H9 (cell line): ENCODE data around the gene PARD6G. TPM values are rescaled to one million over a fixed set of nuclear protein-coding genes. Genes with fewer than 3 reads are reported as not detected.
A peak's percentile ranks its signal among the peaks of the same experiment; 100 is the strongest.

Experiments
- DNase-seq: peaks from one replicate; pipeline ENCODE4 v3.0.0-alpha.2; 2017
- H2AFZ ChIP-seq: one replicate; pipeline ENCODE4 v1.6.1; 2013; ENCODE audit warnings: mild to moderate bottlenecking, low read length, control low read depth, moderate library complexity
- H2AK5ac ChIP-seq: 2 replicates; pipeline ENCODE4 v1.6.1; 2013; ENCODE audit warnings: low read length, control low read depth, mixed read lengths; ENCODE audit not compliant: insufficient read length
- H2BK120ac ChIP-seq: one replicate; pipeline ENCODE4 v1.6.1; 2013; ENCODE audit warnings: low read depth, mild to moderate bottlenecking, low read length, control low read depth, inconsistent platforms; ENCODE audit not compliant: poor library complexity, severe bottlenecking
- H2BK12ac ChIP-seq: 2 replicates; pipeline ENCODE4 v1.6.1; 2013; ENCODE audit warnings: low read length, control low read depth, mixed read lengths, low read depth; ENCODE audit not compliant: insufficient read length
- H2BK15ac ChIP-seq: 2 replicates; pipeline ENCODE4 v1.6.1; 2013; ENCODE audit warnings: low read depth, low read length, control low read depth
- H2BK20ac ChIP-seq: one replicate; pipeline ENCODE4 v1.6.1; 2013; ENCODE audit warnings: low read depth, mild to moderate bottlenecking, low read length, control low read depth, inconsistent platforms; ENCODE audit not compliant: poor library complexity, severe bottlenecking
- H2BK5ac ChIP-seq: 2 replicates; pipeline ENCODE4 v1.6.1; 2013; ENCODE audit warnings: low read length, control low read depth, mixed read lengths; ENCODE audit not compliant: insufficient read length
- H3K14ac ChIP-seq: 2 replicates; pipeline ENCODE4 v1.6.1; 2013; ENCODE audit warnings: low read length, control low read depth; ENCODE audit not compliant: insufficient read depth
- H3K18ac ChIP-seq: 2 replicates; pipeline ENCODE4 v1.6.1; 2013; ENCODE audit warnings: low read depth, mild to moderate bottlenecking, mixed read lengths, low read length, control low read depth; ENCODE audit not compliant: insufficient read length
- H3K23ac ChIP-seq: 2 replicates; pipeline ENCODE4 v1.6.1; 2013; ENCODE audit warnings: low read length, control low read depth, mixed read lengths, low read depth; ENCODE audit not compliant: insufficient read length
- H3K23me2 ChIP-seq: 2 replicates; pipeline ENCODE4 v1.6.1; 2013; ENCODE audit warnings: low read depth, mild to moderate bottlenecking, mixed read lengths, low read length, control low read depth; ENCODE audit not compliant: insufficient read length, poor library complexity, severe bottlenecking
- H3K27ac ChIP-seq: 2 replicates; pipeline ENCODE4 v1.5.1; 2013; ENCODE audit warnings: low read length, control low read depth, mixed read lengths, low read depth; ENCODE audit not compliant: insufficient read length
- H3K27me3 ChIP-seq: 2 replicates; pipeline ENCODE4 v1.6.1; 2013; ENCODE audit warnings: low read length, control low read depth, inconsistent platforms; ENCODE audit not compliant: insufficient read depth
- H3K4ac ChIP-seq: 2 replicates; pipeline ENCODE4 v1.6.1; 2013; ENCODE audit warnings: low read depth, mild to moderate bottlenecking, control low read depth, inconsistent platforms, low read length, moderate library complexity
- H3K4me1 ChIP-seq: 2 replicates; pipeline ENCODE4 v1.6.1; 2013; ENCODE audit warnings: low read length, control low read depth, inconsistent platforms; ENCODE audit not compliant: insufficient read depth
- H3K4me2 ChIP-seq: 2 replicates; pipeline ENCODE4 v1.6.1; 2013; ENCODE audit warnings: low read length, control low read depth, mixed read lengths; ENCODE audit not compliant: insufficient read length, insufficient read depth
- H3K56ac ChIP-seq: 2 replicates; pipeline ENCODE4 v1.6.1; 2013; ENCODE audit warnings: low read depth, mild to moderate bottlenecking, mixed read lengths, low read length, control low read depth; ENCODE audit not compliant: insufficient read length
- H3K79me1 ChIP-seq: 2 replicates; pipeline ENCODE4 v1.6.1; 2013; ENCODE audit warnings: low read depth, mild to moderate bottlenecking, moderate library complexity, low read length, control low read depth, inconsistent platforms; ENCODE audit not compliant: insufficient read depth, poor library complexity, severe bottlenecking
- H3K79me2 ChIP-seq: 2 replicates; pipeline ENCODE4 v1.6.1; 2013; ENCODE audit warnings: low read length, control low read depth, inconsistent platforms; ENCODE audit not compliant: insufficient read depth
- H3K9ac ChIP-seq: 2 replicates; pipeline ENCODE4 v1.6.1; 2013; ENCODE audit warnings: low read length, control low read depth, mixed read lengths; ENCODE audit not compliant: insufficient read length; ENCODE audit errors: extremely low read depth
- H3K9me3 ChIP-seq: one replicate; pipeline ENCODE4 v1.6.1; 2013; ENCODE audit warnings: low read depth, low read length, inconsistent platforms; ENCODE audit not compliant: control insufficient read depth
- H3T11ph ChIP-seq: one replicate; pipeline ENCODE4 v1.6.1; 2013; ENCODE audit warnings: mild to moderate bottlenecking, low read length, control low read depth, inconsistent platforms
- H4K20me1 ChIP-seq: one replicate; pipeline ENCODE4 v1.6.1; 2013; ENCODE audit not compliant: control insufficient read depth, insufficient read length, insufficient read depth
- H4K5ac ChIP-seq: 2 replicates; pipeline ENCODE4 v1.6.1; 2013; ENCODE audit warnings: low read depth, mild to moderate bottlenecking, mixed read lengths, low read length, control low read depth; ENCODE audit not compliant: insufficient read length
- H4K8ac ChIP-seq: replicated peaks from 2 replicates; pipeline ENCODE4 v1.6.1; 2013; ENCODE audit warnings: low read length, control low read depth, mixed read lengths, low read depth; ENCODE audit not compliant: insufficient read length
- H4K91ac ChIP-seq: 2 replicates; pipeline ENCODE4 v1.6.1; 2013; ENCODE audit warnings: low read depth, mild to moderate bottlenecking, moderate library complexity, mixed read lengths, low read length, control low read depth; ENCODE audit not compliant: insufficient read length
- H3K27ac Mint-ChIP-seq, 3 experiments: 2 replicates in 2 of 3; 3 replicates in 1 of 3; pipeline ENCODE4 v1.8.0; 2020 to 2021; ENCODE audit warnings: mixed read lengths in 3 of 3, mild to moderate bottlenecking in 1 of 3, moderate library complexity in 1 of 3
- H3K27me3 Mint-ChIP-seq: 2 replicates; pipeline ENCODE4 v1.8.0; 2021; ENCODE audit warnings: low read depth, mild to moderate bottlenecking, moderate library complexity, mixed read lengths
- H3K36me3 Mint-ChIP-seq, 3 experiments: 2 replicates in 2 of 3; 3 replicates in 1 of 3; pipeline ENCODE4 v1.8.0; 2020 to 2021; ENCODE audit warnings: low read depth in 3 of 3, mixed read lengths in 3 of 3; ENCODE audit not compliant: insufficient read depth in 1 of 3
- H3K4me1 Mint-ChIP-seq, 2 experiments: 2 replicates each; pipeline ENCODE4 v1.8.0; 2020; ENCODE audit warnings: mixed read lengths in 2 of 2
- H3K4me3 Mint-ChIP-seq, 2 experiments: 2 replicates in 1 of 2; 3 replicates in 1 of 2; pipeline ENCODE4 v1.8.0; 2020 to 2021; ENCODE audit warnings: mild to moderate bottlenecking in 2 of 2, mixed read lengths in 2 of 2, moderate library complexity in 1 of 2
- H3K9me3 Mint-ChIP-seq, 2 experiments: 2 replicates in 1 of 2; 3 replicates in 1 of 2; pipeline ENCODE4 v1.8.0; 2020; ENCODE audit warnings: mild to moderate bottlenecking in 2 of 2, mixed read lengths in 2 of 2, moderate library complexity in 1 of 2
- WGBS: extraction: QIAGEN DNeasy Blood & Tissue Kit; methylation state at CpG from one replicate; pipeline ENCODE4 v1.1.7; 2013; ENCODE audit warnings: missing lambda C conversion rate, low lambda C conversion rate, mixed read lengths; ENCODE audit not compliant: insufficient read length; ENCODE audit errors: extremely low coverage; 5-methylcytosine and 5-hydroxymethylcytosine counted together
- total RNA-seq: library from RNA; stranded (reverse); gene quantifications from 2 replicates; pipeline ENCODE4 v1.2.1, GENCODE V29; 2021
- TF ChIP-seq, protein P1 (sequence below): fragments of 200-600 bp; sonication (generic); conservative IDR thresholded peaks from 3 replicates; pipeline ENCODE4 v1.8.0; 2021; ENCODE audit warnings: antibody characterized with exemption, mild to moderate bottlenecking

PARD6G gene
- total RNA-seq, 1 experiment from 2014 or later: 11.2 TPM

DNA sequence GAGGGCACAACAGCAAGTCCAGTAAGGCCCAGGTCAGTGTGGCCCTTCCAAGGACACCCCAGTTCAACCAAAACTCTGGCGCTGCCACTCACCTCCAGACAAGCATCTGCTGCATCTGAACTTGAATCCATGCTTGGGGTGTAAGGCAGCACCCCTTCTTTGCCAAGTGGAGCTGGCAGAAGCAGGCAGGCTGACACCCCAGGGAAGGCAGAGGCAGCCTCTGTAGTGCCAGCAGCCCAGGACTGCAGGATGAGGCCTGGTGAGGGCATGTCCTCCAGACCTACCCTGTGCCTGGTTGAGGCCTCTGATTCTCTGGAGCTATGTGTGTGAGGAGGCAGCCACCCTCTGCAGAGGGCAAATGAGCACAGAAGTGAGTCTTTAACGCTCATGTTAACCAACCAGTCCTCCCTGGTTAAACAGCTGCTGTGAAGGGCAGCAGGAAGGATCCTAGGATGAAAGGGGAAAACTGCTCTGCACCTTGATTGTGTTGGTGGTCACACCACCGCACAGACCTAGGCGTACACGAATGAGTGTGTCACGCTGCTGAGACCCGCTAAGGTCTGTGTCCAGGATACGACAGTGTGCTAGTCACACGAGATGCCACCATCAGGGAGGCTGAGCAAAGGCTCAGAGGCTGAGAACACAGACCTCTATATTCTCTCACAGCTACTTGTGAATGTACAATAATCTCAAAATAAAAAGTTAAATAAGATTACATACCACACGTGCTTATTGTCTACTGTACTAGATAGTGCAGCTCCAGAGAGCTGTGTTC, 2.2 kb downstream of the PARD6G start:
- Histone ChIP-seq H3T11ph (no peak overlapping the region), H4K91ac (no peak overlapping the region), H2BK12ac (no peak overlapping the region), H4K20me1 (no peaks in the 10 kb centered on the region), H3K56ac (no peak overlapping the region), H3K79me2 (peaks cover 2% of the 10 kb centered on the region; the same call in 1 of the 2 replicates), H3K9ac (no peak overlapping the region), H3K23ac (no peak overlapping the region), H4K5ac (no peak overlapping the region), H3K4me1 (no peaks in the 10 kb centered on the region), H2AK5ac (no peak overlapping the region), H3K4ac (no peak overlapping the region), H2BK120ac (no peak overlapping the region), H3K79me1 (no peaks in the 10 kb centered on the region), H4K8ac (no peak overlapping the region), H3K9me3 (no peaks in the 10 kb centered on the region), H3K18ac (no peak overlapping the region), H3K14ac (no peak overlapping the region; the same call in 1 of the 2 replicates), H2AFZ (no peak overlapping the region), H3K27me3 (no peaks in the 10 kb centered on the region; the same call in 1 of the 2 replicates), H2BK20ac (no peak overlapping the region), H3K27ac (no peak overlapping the region), H3K4me2 (no peak overlapping the region), H2BK15ac (no peak overlapping the region), H2BK5ac (no peak overlapping the region), H3K23me2 (peaks cover 9% of the 10 kb centered on the region)
- DNase-seq: no peak
- Mint-ChIP-seq H3K4me3 (peak overlapping the region; percentile 77 to 87), H3K27ac (0 out of 7 replicates have a peak overlapping the region, but pooled peaks of 1 of the 3 experiments have one; percentile 51), H3K36me3 (no peaks in the 10 kb centered on the region; a peak in 1 of 7 replicates), H3K27me3 (peaks cover 23% of the 10 kb centered on the region), H3K4me1 (peaks cover 5 to 13% of the 10 kb centered on the region in 2 experiments), H3K9me3 (no peaks in the 10 kb centered on the region)
- TF ChIP-seq, protein P1, sequence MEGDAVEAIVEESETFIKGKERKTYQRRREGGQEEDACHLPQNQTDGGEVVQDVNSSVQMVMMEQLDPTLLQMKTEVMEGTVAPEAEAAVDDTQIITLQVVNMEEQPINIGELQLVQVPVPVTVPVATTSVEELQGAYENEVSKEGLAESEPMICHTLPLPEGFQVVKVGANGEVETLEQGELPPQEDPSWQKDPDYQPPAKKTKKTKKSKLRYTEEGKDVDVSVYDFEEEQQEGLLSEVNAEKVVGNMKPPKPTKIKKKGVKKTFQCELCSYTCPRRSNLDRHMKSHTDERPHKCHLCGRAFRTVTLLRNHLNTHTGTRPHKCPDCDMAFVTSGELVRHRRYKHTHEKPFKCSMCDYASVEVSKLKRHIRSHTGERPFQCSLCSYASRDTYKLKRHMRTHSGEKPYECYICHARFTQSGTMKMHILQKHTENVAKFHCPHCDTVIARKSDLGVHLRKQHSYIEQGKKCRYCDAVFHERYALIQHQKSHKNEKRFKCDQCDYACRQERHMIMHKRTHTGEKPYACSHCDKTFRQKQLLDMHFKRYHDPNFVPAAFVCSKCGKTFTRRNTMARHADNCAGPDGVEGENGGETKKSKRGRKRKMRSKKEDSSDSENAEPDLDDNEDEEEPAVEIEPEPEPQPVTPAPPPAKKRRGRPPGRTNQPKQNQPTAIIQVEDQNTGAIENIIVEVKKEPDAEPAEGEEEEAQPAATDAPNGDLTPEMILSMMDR: no peak
- WGBS: no CpG with 5 or more reads among the region's 10 CpGs
